DOHH2 (cell line): ENCODE data around the gene BLNK.

Experiments used
- H3F3A ChIP-seq: fragments of 200-600 bp; sonication (generic), shearing (Covaris generic); 2 replicates; pipeline ENCODE4 v1.6.0; 2016; ENCODE audit warnings: antibody characterized with exemption, mild to moderate bottlenecking; ENCODE audit not compliant: control insufficient read depth, insufficient read depth
- H3K27ac ChIP-seq: fragments of 200-600 bp; sonication (generic); 2 replicates; pipeline ENCODE4 v1.5.1; 2014; ENCODE audit warnings: low read depth, mild to moderate bottlenecking, low read length, moderate library complexity
- H3K27me3 ChIP-seq: fragments of 200-600 bp; sonication (generic); 2 replicates; pipeline ENCODE4 v1.6.1; 2014; ENCODE audit warnings: mild to moderate bottlenecking, low read length, mixed read lengths; ENCODE audit not compliant: control insufficient read depth
- H3K36me3 ChIP-seq: fragments of 200-600 bp; sonication (generic); 2 replicates; pipeline ENCODE4 v1.6.1; 2014; ENCODE audit warnings: mild to moderate bottlenecking, low read length, moderate library complexity, mixed read lengths; ENCODE audit not compliant: control insufficient read depth
- H3K4me1 ChIP-seq: fragments of 200-600 bp; sonication (generic); 2 replicates; pipeline ENCODE4 v1.6.1; 2014; ENCODE audit warnings: mild to moderate bottlenecking, low read length, mixed read lengths; ENCODE audit not compliant: control insufficient read depth
- H3K4me2 ChIP-seq: fragments of 200-600 bp; sonication (generic); 2 replicates; pipeline ENCODE4 v1.6.0; 2014; ENCODE audit warnings: mild to moderate bottlenecking, low read length, moderate library complexity
- H3K4me3 ChIP-seq: fragments of 200-600 bp; sonication (generic); 2 replicates; pipeline ENCODE4 v1.5.1; 2014; ENCODE audit warnings: mild to moderate bottlenecking, low read length, mixed read lengths
- H3K79me2 ChIP-seq: fragments of 200-600 bp; sonication (generic); 2 replicates; pipeline ENCODE4 v1.6.1; 2014; ENCODE audit warnings: mild to moderate bottlenecking, low read length, mixed read lengths; ENCODE audit not compliant: control insufficient read depth
- H3K9me2 ChIP-seq: fragments of 200-600 bp; sonication (generic); replicated peaks from 2 replicates; pipeline ENCODE4 v1.6.1; 2014; ENCODE audit warnings: mild to moderate bottlenecking, low read length, mixed read lengths; ENCODE audit not compliant: control insufficient read depth
- H3K9me3 ChIP-seq: fragments of 200-600 bp; sonication (generic); 2 replicates; pipeline ENCODE4 v1.6.1; 2014; ENCODE audit warnings: antibody characterized with exemption, low read length, mixed read lengths; ENCODE audit not compliant: control insufficient read depth, insufficient read depth
- H4K20me1 ChIP-seq: fragments of 200-600 bp; sonication (generic); 2 replicates; pipeline ENCODE4 v1.6.0; 2014; ENCODE audit warnings: low read depth, mild to moderate bottlenecking, antibody characterized with exemption, low read length, moderate library complexity; ENCODE audit not compliant: control insufficient read depth, insufficient read depth
- EZH2phosphoT487 ChIP-seq: fragments of 200-600 bp; sonication (generic); IDR thresholded peaks from 2 replicates; pipeline ENCODE4 v1.6.1; 2017; ENCODE audit warnings: borderline replicate concordance, mild to moderate bottlenecking, antibody characterized with exemption, low read length, moderate library complexity, mixed read lengths
- TF ChIP-seq, protein P1 (sequence below): fragments of 200-600 bp; sonication (generic); IDR thresholded peaks from one replicate; pipeline ENCODE4 v1.5.1; 2014; ENCODE audit warnings: antibody characterized with exemption, mild to moderate bottlenecking, low read depth, low read length; ENCODE audit not compliant: poor library complexity, severe bottlenecking

BLNK gene

DNA sequence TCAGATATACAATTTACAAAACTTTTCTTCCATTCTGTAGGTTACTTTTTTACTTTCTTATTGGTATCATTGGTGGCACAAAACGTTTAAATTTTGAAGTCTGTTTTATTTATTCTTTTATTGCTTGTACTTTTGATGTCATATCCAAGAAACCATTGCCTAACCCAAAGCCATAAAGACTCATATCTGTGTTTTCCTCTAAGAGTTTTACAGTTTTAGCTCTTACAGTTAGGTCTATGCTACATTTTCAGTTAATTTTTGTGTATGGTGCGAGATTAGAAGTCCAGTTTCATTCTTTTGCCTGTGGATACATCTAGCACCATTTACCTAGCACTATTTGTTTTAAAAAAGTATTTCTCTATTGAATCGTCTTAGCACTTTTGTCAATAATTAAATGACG is 53.7 kb downstream of the BLNK start:
- TF ChIP-seq, protein P1, sequence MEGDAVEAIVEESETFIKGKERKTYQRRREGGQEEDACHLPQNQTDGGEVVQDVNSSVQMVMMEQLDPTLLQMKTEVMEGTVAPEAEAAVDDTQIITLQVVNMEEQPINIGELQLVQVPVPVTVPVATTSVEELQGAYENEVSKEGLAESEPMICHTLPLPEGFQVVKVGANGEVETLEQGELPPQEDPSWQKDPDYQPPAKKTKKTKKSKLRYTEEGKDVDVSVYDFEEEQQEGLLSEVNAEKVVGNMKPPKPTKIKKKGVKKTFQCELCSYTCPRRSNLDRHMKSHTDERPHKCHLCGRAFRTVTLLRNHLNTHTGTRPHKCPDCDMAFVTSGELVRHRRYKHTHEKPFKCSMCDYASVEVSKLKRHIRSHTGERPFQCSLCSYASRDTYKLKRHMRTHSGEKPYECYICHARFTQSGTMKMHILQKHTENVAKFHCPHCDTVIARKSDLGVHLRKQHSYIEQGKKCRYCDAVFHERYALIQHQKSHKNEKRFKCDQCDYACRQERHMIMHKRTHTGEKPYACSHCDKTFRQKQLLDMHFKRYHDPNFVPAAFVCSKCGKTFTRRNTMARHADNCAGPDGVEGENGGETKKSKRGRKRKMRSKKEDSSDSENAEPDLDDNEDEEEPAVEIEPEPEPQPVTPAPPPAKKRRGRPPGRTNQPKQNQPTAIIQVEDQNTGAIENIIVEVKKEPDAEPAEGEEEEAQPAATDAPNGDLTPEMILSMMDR = no peak
- TF ChIP-seq EZH2phosphoT487 = no peak
- H3K4me3 ChIP-seq = no peak overlapping the region
- H3F3A ChIP-seq = no peaks in the 10 kb centered on the region
- no peaks in the 10 kb centered on the region for H4K20me1 ChIP-seq
- no peak overlapping the region for H3K27ac ChIP-seq
- H3K9me3 ChIP-seq = no peaks in the 10 kb centered on the region
- H3K79me2 ChIP-seq = no peaks in the 10 kb centered on the region
- peaks cover 98% of the 10 kb centered on the region for H3K36me3 ChIP-seq
- H3K4me2 ChIP-seq = no peak overlapping the region
- H3K4me1 ChIP-seq = 0 out of 2 replicates have a peak, but pooled peaks cover under 1% of the 10 kb centered on the region
- no peaks in the 10 kb centered on the region for H3K9me2 ChIP-seq
- H3K27me3 ChIP-seq = no peaks in the 10 kb centered on the region

DNA sequence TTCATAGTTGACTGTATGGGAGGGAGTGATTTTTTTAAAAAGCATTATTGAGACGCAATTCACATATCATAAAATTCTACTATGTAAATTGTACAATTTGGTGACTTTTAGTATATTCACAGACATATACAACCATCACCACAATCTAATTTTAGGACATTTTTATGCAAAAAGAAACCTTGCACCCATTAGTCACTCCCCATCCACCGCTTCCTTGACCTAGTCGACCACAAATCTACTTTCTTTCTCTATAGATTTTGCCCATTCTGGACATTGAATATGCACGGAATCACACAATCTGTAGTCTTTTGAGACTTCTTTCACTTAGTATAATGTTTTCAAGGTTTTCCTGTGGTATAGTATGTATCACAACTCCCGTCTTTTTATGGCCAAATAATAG is 54.6 kb downstream of the BLNK start:
- TF ChIP-seq EZH2phosphoT487 = no peak
- TF ChIP-seq, protein P1 = no peak
- no peaks in the 10 kb centered on the region for H3F3A ChIP-seq

DNA sequence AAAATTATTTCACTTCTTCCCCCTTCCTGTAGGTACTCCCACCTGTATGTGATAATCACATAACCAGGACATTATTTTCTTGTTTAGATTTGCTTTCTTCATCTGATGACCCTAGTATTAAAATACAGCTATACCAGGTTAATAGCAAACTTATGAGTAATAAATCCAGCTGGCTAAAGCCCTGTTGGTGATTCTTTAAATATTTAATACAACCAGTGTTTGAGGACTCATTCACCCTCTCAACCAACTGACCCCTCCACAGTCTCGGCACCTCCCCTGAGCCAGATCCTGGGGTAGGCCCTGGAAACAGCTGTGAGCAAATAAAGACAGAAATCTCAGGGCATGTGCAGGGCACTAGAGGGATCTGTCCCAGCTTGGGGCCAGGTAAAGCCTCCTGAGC is 58.5 kb downstream of the BLNK start:
- Histone ChIP-seq H3K36me3 (peaks cover 95% of the 10 kb centered on the region), H3K9me2 (no peaks in the 10 kb centered on the region), H3K4me1 (no peaks in the 10 kb centered on the region), H3K4me2 (no peak overlapping the region), H3K9me3 (no peaks in the 10 kb centered on the region), H3K27ac (no peak overlapping the region), H4K20me1 (no peaks in the 10 kb centered on the region), H3K4me3 (no peak overlapping the region), H3K79me2 (no peaks in the 10 kb centered on the region), H3F3A (0 out of 2 replicates have a peak, but pooled peaks cover 4% of the 10 kb centered on the region), H3K27me3 (no peaks in the 10 kb centered on the region)
- TF ChIP-seq, protein P1 = no peak
- no peak for TF ChIP-seq EZH2phosphoT487

More for the DNA sequence above, 54.6 kb downstream of the BLNK start:
- Histone ChIP-seq H3K9me2 (no peaks in the 10 kb centered on the region), H3K4me2 (no peak overlapping the region), H4K20me1 (no peaks in the 10 kb centered on the region), H3K4me3 (no peak overlapping the region), H3K27ac (no peak overlapping the region), H3K27me3 (no peaks in the 10 kb centered on the region), H3K4me1 (no peaks in the 10 kb centered on the region), H3K79me2 (no peaks in the 10 kb centered on the region), H3K9me3 (no peaks in the 10 kb centered on the region), H3K36me3 (peaks cover 98% of the 10 kb centered on the region)
